ENCODE measurements around the gene FOXO3.
"Not testable (repeated sequence)": the region's sequence is repeated elsewhere in the genome, so short reads cannot be mapped to it uniquely, and the experiment has no call there.

- TF ChIP-seq, protein P1, sequence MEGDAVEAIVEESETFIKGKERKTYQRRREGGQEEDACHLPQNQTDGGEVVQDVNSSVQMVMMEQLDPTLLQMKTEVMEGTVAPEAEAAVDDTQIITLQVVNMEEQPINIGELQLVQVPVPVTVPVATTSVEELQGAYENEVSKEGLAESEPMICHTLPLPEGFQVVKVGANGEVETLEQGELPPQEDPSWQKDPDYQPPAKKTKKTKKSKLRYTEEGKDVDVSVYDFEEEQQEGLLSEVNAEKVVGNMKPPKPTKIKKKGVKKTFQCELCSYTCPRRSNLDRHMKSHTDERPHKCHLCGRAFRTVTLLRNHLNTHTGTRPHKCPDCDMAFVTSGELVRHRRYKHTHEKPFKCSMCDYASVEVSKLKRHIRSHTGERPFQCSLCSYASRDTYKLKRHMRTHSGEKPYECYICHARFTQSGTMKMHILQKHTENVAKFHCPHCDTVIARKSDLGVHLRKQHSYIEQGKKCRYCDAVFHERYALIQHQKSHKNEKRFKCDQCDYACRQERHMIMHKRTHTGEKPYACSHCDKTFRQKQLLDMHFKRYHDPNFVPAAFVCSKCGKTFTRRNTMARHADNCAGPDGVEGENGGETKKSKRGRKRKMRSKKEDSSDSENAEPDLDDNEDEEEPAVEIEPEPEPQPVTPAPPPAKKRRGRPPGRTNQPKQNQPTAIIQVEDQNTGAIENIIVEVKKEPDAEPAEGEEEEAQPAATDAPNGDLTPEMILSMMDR (conservative IDR thresholded peaks at IDR 0.05 in 1 of 2, IDR thresholded peaks at IDR 0.05 in 1 of 2; ENCODE audit: low read depth in 1 of 2, low read length in 2 of 2) = not testable (repeated sequence)
- TF ChIP-seq EZH2 (IDR thresholded peaks at IDR 0.05; ENCODE audit: low read length, missing control alignments) = not testable (repeated sequence)
These were observed 24.7 kb upstream of the FOXO3 start for GRCh38 chr6:108535920-108536535.
